ENCODE results near the gene WEE1. TPM values are rescaled to one million over a fixed set of nuclear protein-coding genes. Genes with fewer than 3 reads are reported as not detected.
"Not testable (repeated sequence)": the region's sequence is repeated elsewhere in the genome, so short reads cannot be mapped to it uniquely, and the experiment has no call there.

WEE1 gene
- total and polyA plus RNA-seq, 8 donors, result 2.6 to 10.7 (median 6.2) TPM

DNA sequence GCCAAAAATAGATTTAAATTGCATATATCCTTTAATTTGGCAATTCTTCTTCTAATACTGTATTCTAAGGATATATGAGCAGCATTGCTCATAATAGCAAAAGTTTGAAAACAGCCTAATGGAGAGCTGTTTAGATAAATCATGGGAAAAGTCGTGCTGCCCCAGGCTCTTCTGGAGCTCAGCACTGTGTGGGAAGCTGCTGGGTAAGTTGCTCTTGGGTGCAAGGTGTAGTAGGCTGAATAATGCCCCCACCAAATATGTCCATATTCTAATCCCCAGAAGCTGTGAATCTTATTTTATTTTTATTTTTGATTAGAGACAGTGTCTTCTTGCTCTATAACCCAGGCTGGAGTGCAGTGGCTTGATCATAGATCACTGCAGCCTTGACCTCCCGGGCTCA lies 34.9 kb upstream of the WEE1 start:
- intact Hi-C loops (cut with DNase I), result loop anchor here in 1 of 3 donors (5.0 kb wide), 1 partner anchor 74 kb away; no protein-coding TSS in a partner anchor
- TF ChIP-seq CTCF (IDR thresholded peaks at IDR 0.05), result no peak
- no peak for ATAC-seq
- H3K9me3 ChIP-seq, result no peaks in the 10 kb centered on the region
- H3K36me3 ChIP-seq, result no peaks in the 10 kb centered on the region
- no peak overlapping the region for H3K4me3 ChIP-seq
- DNase-seq, result no peak
- FAIRE-seq, result no peak
- H3K4me1 ChIP-seq, result no peaks in the 10 kb centered on the region
- H3K27me3 ChIP-seq, result no peaks in the 10 kb centered on the region
- H3K27ac ChIP-seq, result no peak overlapping the region
- WGBS, 2 donors, result 77 to 85% methylated on average over 2 of the region's 2 CpGs

GRCh38 chr11:9549216-9549615 lies 24.3 kb upstream of the WEE1 start:
- H3K9me3 ChIP-seq, FAIRE-seq: not testable (repeated sequence)

DNA sequence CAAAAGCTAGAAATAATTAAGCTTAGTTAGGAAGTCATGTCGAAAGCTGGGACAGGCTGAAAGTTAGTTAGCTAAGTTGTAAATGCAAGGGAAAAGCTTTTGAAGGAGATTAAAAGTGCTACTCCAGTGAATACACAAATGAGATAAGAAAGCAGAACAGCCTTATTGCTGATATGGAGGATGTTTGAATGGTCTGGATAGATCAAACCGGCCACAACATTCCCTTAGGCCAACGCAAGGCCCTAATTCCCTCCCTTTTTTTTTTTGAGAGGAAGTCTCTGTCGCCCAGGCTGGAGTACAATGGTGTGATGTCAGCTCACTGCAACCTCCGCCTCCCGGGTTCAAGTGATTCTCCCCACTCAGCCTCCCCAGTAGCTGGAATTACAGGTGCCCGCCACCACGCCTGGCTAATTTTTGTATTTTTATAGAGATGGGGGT lies 23.3 kb upstream of the WEE1 start:
- WGBS, 2 donors, result 80 to 88% methylated on average over 8 of the region's 8 CpGs
- H3K4me3 ChIP-seq, result no peak overlapping the region
- no peak for DNase-seq
- no peaks in the 10 kb centered on the region for H3K9me3 ChIP-seq
- FAIRE-seq, result no peak
- no peak for TF ChIP-seq CTCF (IDR thresholded peaks at IDR 0.05)
- no peak for ATAC-seq
- H3K27me3 ChIP-seq, result no peaks in the 10 kb centered on the region
- H3K27ac ChIP-seq, result no peak overlapping the region
- H3K36me3 ChIP-seq, result no peaks in the 10 kb centered on the region
- intact Hi-C loops (cut with DNase I), result no loop called here
- no peaks in the 10 kb centered on the region for H3K4me1 ChIP-seq

More at GRCh38 chr11:9549216-9549615, 24.3 kb upstream of the WEE1 start:
- intact Hi-C loops (cut with DNase I); H3K36me3 ChIP-seq; DNase-seq; ATAC-seq; H3K27ac ChIP-seq; H3K27me3 ChIP-seq; H3K4me1 ChIP-seq; H3K4me3 ChIP-seq: not testable (repeated sequence)
- 86 to 93% methylated on average over 5 of the region's 5 CpGs for WGBS, 2 donors

GRCh38 chr11:9561279-9561982 lies 12.0 kb upstream of the WEE1 start:
- FAIRE-seq, result no peak
- DNase-seq, result no peak
- Histone ChIP-seq H3K9me3 (no peaks in the 10 kb centered on the region), H3K4me3 (no peak overlapping the region), H3K4me1 (peaks cover 5 to 12% (median 12%) of the 10 kb centered on the region in 3 donors), H3K27me3 (no peaks in the 10 kb centered on the region), H3K27ac (no peak overlapping the region), H3K36me3 (no peaks in the 10 kb centered on the region)
- TF ChIP-seq CTCF (IDR thresholded peaks at IDR 0.05), result no peak
- ATAC-seq, result no peak
- intact Hi-C loops (cut with DNase I), result no loop called here
- WGBS, 2 donors, result 85% methylated on average over 2 of the region's 2 CpGs

DNA sequence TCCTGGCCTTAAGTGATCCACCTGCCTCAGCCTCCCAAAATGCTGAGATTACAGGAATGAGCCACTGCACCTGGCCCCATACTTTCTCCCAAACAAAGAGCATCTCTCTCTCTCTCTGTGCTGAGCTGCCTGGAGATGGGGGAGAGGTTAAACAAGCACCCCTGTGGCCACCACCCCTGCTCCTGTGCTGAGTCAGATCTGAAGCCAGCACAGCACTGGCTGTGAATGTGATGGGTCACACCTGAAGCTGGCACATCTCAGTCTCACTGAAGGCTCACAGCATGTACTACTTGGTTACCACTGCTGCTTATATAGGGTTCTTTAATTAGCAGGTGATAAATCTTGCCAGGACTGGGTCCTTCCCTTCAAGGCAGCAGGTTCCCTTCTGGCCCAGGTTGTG lies 10.8 kb upstream of the WEE1 start:
- Histone ChIP-seq H3K27ac (no peak overlapping the region), H3K4me3 (no peak overlapping the region), H3K27me3 (no peaks in the 10 kb centered on the region), H3K36me3 (no peaks in the 10 kb centered on the region), H3K4me1 (peaks cover 12 to 18% (median 15%) of the 10 kb centered on the region in 3 donors), H3K9me3 (no peaks in the 10 kb centered on the region)
- intact Hi-C loops (cut with DNase I), result no loop called here
- no peak for ATAC-seq
- FAIRE-seq, result no peak
- no peak for DNase-seq
- no peak for TF ChIP-seq CTCF (IDR thresholded peaks at IDR 0.05)
